Lung (tissue), 12 donors: Measurements from ENCODE around the gene SYCE1L. TPM values are rescaled to one million over a fixed set of nuclear protein-coding genes. Genes with fewer than 3 reads are reported as not detected.
A peak's percentile ranks its signal among the peaks of the same experiment; 100 is the strongest.
"Not testable (repeated sequence)": the region's sequence is repeated elsewhere in the genome, so short reads cannot be mapped to it uniquely, and the experiment has no call there.

Experiments
- ATAC-seq: fragments of 200-7000 bp; cut with Tn5 transposase; one replicate; pipeline ENCODE4 v1.9.1; 2020; ENCODE audit warnings: moderate number of reproducible peaks; ENCODE audit not compliant: insufficient read depth, low FRiP score
- DNase-seq, 3 donors: peaks; one replicate each; pipeline ENCODE4 v3.0.0-alpha.2; 2013 to 2017
- H3K27ac ChIP-seq, 2 donors: one replicate each; pipeline ENCODE4 v1.5.1; 2013; ENCODE audit warnings: mild to moderate bottlenecking in 2 of 2, moderate library complexity in 2 of 2, control low read depth in 1 of 2, inconsistent platforms in 1 of 2, low read depth in 1 of 2, low read length in 1 of 2
- H3K27me3 ChIP-seq, 3 donors: one replicate each; pipeline ENCODE4 v1.5.1; 2013; ENCODE audit warnings: low read length in 2 of 3; ENCODE audit not compliant: control insufficient read depth in 3 of 3, insufficient read depth in 3 of 3
- H3K36me3 ChIP-seq, 4 donors: one replicate each; pipeline ENCODE4 v1.5.1; 2013; ENCODE audit warnings: low read length in 4 of 4, mild to moderate bottlenecking in 1 of 4, moderate library complexity in 1 of 4; ENCODE audit not compliant: control insufficient read depth in 4 of 4, insufficient read depth in 4 of 4
- H3K4me1 ChIP-seq, 5 donors: one replicate each; pipeline ENCODE4 v1.5.1; 2013; ENCODE audit warnings: low read length in 5 of 5, mild to moderate bottlenecking in 2 of 5, moderate library complexity in 1 of 5; ENCODE audit not compliant: control insufficient read depth in 5 of 5, insufficient read depth in 5 of 5
- H3K4me3 ChIP-seq: one replicate; pipeline ENCODE4 v1.5.1; 2013; ENCODE audit warnings: mild to moderate bottlenecking, control low read depth, moderate library complexity
- H3K9ac ChIP-seq, 2 donors: one replicate each; pipeline ENCODE4 v1.5.1; 2013; ENCODE audit warnings: low read length in 2 of 2, control low read depth in 1 of 2; ENCODE audit not compliant: insufficient read depth in 1 of 2
- H3K9me3 ChIP-seq, 4 donors: one replicate each; pipeline ENCODE4 v1.5.1; 2013; ENCODE audit warnings: low read length in 3 of 4, mild to moderate bottlenecking in 1 of 4, moderate library complexity in 1 of 4; ENCODE audit not compliant: control insufficient read depth in 4 of 4, insufficient read depth in 3 of 4
- whole genome bisulfite sequencing, 2 donors: extraction: QIAGEN DNeasy Blood & Tissue Kit; methylation state at CpG; one replicate each; pipeline ENCODE4 v1.1.7; 2013; 5-methylcytosine and 5-hydroxymethylcytosine counted together
- polyA plus RNA-seq, 2 donors: library from polyadenylated mRNA; stranded (reverse); fragments of 200-250 nt; gene quantifications; one replicate each; pipeline ENCODE4 v1.2.1, GENCODE V29; 2013
- total RNA-seq, 2 donors: library from RNA; depleted of rRNA in 1 of 2; stranded (reverse); fragments of >200 nt in 1 of 2; gene quantifications; one replicate each; pipeline ENCODE4 v1.2.1, GENCODE V29; 2014 to 2021
- TF ChIP-seq, protein P1 (sequence below): IDR thresholded peaks from 2 replicates; pipeline ENCODE4 v1.5.1; 2012; ENCODE audit warnings: mild to moderate bottlenecking; ENCODE audit errors: control extremely low read depth, extremely low read depth
- donor health status: control.
- donor health status: control.
- donor health status: Bipolar disorder and iron deficiency.
- donor health status: healthy.
- donor health status: DM: yes; HTN: yes; CAD: no.

The SYCE1L gene
- total and polyA plus RNA-seq, 4 donors: 1.4 to 6.9 (median 4.0) TPM; not detected in 1

DNA sequence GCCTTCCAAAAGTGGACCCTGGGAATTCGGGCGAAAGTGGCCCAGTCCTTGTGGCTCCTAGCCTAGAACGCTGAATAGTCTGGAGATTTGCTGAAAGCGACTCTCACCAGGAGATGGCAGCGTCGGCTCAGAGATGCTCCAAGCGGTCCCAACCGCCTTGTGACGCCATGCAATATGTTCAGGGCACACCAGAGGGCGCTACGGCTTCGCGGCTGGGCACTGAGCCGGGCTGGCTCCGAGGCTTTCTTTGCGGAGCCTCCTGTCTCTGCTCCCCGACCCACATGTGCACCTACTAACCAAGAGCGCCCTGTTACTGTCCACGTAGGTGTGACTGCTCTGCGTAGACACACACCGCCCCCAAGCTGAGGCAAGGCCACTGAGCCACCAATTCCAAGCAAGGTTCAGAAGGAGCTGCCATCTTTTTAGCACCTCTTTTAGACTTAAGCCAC is 36.9 kb downstream of the SYCE1L start:
- 1 to 2% methylated on average over 21 of the region's 21 CpGs for WGBS, 2 donors
- H3K9me3 ChIP-seq: no peaks in the 10 kb centered on the region
- no peaks in the 10 kb centered on the region for H3K36me3 ChIP-seq
- no peak overlapping the region for H3K4me3 ChIP-seq
- TF ChIP-seq, protein P1, sequence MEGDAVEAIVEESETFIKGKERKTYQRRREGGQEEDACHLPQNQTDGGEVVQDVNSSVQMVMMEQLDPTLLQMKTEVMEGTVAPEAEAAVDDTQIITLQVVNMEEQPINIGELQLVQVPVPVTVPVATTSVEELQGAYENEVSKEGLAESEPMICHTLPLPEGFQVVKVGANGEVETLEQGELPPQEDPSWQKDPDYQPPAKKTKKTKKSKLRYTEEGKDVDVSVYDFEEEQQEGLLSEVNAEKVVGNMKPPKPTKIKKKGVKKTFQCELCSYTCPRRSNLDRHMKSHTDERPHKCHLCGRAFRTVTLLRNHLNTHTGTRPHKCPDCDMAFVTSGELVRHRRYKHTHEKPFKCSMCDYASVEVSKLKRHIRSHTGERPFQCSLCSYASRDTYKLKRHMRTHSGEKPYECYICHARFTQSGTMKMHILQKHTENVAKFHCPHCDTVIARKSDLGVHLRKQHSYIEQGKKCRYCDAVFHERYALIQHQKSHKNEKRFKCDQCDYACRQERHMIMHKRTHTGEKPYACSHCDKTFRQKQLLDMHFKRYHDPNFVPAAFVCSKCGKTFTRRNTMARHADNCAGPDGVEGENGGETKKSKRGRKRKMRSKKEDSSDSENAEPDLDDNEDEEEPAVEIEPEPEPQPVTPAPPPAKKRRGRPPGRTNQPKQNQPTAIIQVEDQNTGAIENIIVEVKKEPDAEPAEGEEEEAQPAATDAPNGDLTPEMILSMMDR: peak; percentile 100
- H3K9ac ChIP-seq: no peak overlapping the region
- DNase-seq (peak; percentile 89 to 90 (median 89)), ATAC-seq (peak; percentile 98)
- no peaks in the 10 kb centered on the region for H3K4me1 ChIP-seq
- H3K27ac ChIP-seq: no peak overlapping the region
- no peaks in the 10 kb centered on the region for H3K27me3 ChIP-seq

DNA sequence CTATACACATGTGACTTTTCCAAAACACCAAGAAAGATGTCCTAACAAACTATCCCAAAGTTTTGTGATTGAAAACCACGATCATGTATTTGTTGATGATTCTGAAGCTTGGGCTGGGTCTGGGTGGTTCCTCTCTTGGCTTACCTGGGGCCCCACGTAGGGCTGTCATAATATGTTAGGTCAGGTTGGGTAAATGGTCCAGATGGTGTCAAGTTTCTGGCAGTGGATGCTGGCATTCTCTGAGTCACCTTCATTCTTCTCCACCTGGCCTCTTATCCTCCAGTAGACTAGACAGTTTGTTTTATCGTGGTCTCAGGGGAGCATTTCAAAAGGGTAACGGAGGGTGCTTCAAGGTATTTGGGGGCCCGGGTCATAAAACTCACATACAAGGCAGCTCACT is 39.4 kb downstream of the SYCE1L start:
- 75 to 84% methylated on average over 5 of the region's 5 CpGs for WGBS, 2 donors
- TF ChIP-seq, protein P1: no peak

DNA sequence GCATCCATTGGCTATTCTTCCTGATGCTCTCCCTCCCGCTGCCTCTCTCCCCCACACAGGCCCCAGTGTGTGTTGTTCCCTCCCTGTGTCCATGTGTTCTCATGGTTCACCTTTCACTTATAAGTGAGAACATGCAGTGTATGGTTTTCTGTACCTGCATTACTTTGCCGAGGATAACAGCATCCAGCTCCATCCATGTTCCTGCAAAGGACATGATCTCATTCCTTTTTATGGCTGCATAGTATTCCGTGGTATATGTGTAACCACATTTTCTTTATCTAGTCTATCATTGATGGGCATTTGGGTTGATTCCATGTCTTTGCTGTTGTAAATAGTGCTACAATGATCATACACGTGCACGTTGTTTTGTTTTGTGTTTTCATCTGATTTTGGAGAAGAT is 43.3 kb downstream of the SYCE1L start:
- not testable (repeated sequence) for H3K4me3 ChIP-seq, H3K27ac ChIP-seq, ATAC-seq, DNase-seq, H3K36me3 ChIP-seq, H3K9ac ChIP-seq, H3K9me3 ChIP-seq, H3K27me3 ChIP-seq, H3K4me1 ChIP-seq
- 96 to 97% methylated on average over 5 of the region's 5 CpGs for WGBS, 2 donors

More for the DNA sequence above, 39.4 kb downstream of the SYCE1L start:
- ATAC-seq (no peak), DNase-seq (no peak)
- H3K4me3 ChIP-seq: no peak overlapping the region
- no peaks in the 10 kb centered on the region for H3K36me3 ChIP-seq
- H3K9me3 ChIP-seq: peaks cover 0 to 2% (median 0%) of the 10 kb centered on the region in 4 donors
- H3K9ac ChIP-seq: no peak overlapping the region
- H3K27me3 ChIP-seq: no peaks in the 10 kb centered on the region
- H3K27ac ChIP-seq: no peak overlapping the region
- no peaks in the 10 kb centered on the region for H3K4me1 ChIP-seq

DNA sequence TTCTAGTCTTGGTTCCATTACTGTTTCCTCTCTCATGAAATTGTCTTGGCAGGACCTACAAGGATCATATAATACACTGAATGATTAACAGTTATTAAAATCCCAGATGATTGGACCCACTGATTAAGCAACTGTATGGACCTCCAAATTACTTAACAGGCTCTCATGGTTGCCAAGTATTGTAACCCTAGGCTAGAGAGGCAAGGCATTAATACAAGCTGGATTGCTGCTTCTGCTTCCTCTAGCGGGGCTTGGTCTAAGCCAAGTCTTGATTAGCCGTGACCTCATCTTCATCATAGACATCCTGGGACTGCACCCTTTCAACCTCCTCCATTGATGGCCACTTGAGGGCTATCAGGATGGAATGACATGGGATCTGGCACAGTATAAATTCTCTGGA is 46.9 kb downstream of the SYCE1L start:
- ATAC-seq: no peak
- H3K4me3 ChIP-seq: no peak overlapping the region
- no peaks in the 10 kb centered on the region for H3K36me3 ChIP-seq
- H3K9me3 ChIP-seq: peaks cover 0 to 4% (median 0%) of the 10 kb centered on the region in 4 donors
- no peaks in the 10 kb centered on the region for H3K27me3 ChIP-seq
- TF ChIP-seq, protein P1: no peak
- DNase-seq: peak in 2 of 3 donors; percentile 4 to 56
- H3K27ac ChIP-seq: no peak overlapping the region
- 82 to 94% methylated on average over 2 of the region's 2 CpGs for WGBS, 2 donors
- no peak overlapping the region for H3K9ac ChIP-seq
- no peaks in the 10 kb centered on the region for H3K4me1 ChIP-seq
